ENCODE measurements around the gene ACBD4. TPM values are rescaled to one million over a fixed set of nuclear protein-coding genes. Genes with fewer than 3 reads are reported as not detected.

The ACBD4 gene
- total RNA-seq, 2 donors from 2014 or later = 13.0 to 16.6 TPM

DNA sequence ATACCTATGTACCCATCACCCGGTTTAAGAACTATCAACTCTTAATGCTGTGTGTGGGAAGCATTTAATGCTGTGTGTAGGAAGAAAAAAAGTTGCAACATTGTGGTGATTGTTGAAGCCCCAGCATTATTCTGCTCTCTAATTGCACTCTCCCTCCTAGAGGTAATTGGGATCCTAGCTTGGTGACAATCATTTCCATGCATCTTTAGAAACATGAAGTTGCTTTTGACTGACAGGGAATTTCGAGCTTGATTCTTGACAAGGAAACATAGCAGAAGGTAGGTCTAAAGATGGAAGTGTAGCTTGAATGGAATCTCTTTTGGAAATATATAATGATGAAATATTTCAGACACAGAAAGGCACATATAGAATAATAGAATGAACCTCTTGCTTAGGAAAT is 53.5 kb downstream of the ACBD4 start:
- Histone ChIP-seq H3K9ac (ENCODE audit: low read depth in 2 of 2, low read length in 2 of 2) (no peak overlapping the region), H3K9me3 (no peaks in the 10 kb centered on the region), H3K4me1 (no peaks in the 10 kb centered on the region), H3K27ac (no peak overlapping the region), H3K27me3 (no peaks in the 10 kb centered on the region), H3K36me3 (no peaks in the 10 kb centered on the region), H3K4me3 (no peak overlapping the region)
- intact Hi-C loops (cut with DNase I) = no loop called here
- TF ChIP-seq, protein P1, sequence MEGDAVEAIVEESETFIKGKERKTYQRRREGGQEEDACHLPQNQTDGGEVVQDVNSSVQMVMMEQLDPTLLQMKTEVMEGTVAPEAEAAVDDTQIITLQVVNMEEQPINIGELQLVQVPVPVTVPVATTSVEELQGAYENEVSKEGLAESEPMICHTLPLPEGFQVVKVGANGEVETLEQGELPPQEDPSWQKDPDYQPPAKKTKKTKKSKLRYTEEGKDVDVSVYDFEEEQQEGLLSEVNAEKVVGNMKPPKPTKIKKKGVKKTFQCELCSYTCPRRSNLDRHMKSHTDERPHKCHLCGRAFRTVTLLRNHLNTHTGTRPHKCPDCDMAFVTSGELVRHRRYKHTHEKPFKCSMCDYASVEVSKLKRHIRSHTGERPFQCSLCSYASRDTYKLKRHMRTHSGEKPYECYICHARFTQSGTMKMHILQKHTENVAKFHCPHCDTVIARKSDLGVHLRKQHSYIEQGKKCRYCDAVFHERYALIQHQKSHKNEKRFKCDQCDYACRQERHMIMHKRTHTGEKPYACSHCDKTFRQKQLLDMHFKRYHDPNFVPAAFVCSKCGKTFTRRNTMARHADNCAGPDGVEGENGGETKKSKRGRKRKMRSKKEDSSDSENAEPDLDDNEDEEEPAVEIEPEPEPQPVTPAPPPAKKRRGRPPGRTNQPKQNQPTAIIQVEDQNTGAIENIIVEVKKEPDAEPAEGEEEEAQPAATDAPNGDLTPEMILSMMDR (IDR thresholded peaks at IDR 0.05) = no peak
- no peak for DNase-seq

DNA sequence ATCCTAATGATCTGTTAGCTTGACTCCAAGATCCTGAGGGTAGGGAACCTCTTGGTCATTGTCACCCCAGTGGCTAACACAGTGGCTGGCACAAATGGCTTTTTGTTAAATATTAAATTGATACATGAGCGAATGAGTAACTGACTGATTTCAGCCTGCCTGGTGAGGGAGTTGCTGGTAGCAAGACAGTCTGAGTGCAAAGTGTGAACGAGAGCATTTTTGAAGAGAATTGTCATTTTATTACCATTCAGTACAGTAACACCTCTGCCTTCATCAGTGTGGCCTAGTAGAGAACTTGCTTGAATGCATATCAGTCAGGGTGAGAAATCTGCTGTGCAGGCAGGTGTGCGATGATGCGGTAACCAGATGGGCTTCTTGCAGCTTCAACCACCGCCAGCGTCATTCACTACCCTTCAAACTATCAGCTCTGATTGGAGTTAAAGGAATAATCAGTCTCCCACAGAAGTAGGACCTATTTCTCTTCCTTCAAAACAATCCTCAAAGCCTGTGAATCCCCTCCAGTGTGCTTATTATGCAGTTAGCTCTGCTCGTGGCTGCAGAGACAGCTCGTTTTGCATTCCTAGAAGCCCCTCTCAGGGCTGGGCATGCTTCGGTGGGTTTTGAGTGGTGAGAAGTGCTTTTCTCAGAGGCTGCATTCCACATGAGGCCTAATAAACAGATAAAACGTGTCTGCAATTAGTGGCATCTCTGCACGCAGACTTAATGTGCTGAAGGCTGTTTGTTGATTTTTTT is 55.2 kb downstream of the ACBD4 start:
- no peak for DNase-seq
- no peaks in the 10 kb centered on the region for H3K9me3 ChIP-seq
- no peak overlapping the region for H3K4me3 ChIP-seq
- intact Hi-C loops (cut with DNase I) = no loop called here
- H3K27me3 ChIP-seq = no peaks in the 10 kb centered on the region
- TF ChIP-seq, protein P1 (IDR thresholded peaks at IDR 0.05) = no peak
- no peaks in the 10 kb centered on the region for H3K4me1 ChIP-seq
- no peaks in the 10 kb centered on the region for H3K36me3 ChIP-seq
- no peak overlapping the region for H3K27ac ChIP-seq
- H3K9ac ChIP-seq (ENCODE audit: low read depth in 2 of 2, low read length in 2 of 2) = no peak overlapping the region

Small RNAs within 50 kb of the gene (microRNA-seq; reads per million reads assigned to microRNA genes)
- gene MIR6784 = not detected

Other genes with a start within 250 kb of the ACBD4 start
- 100 to 1,000 TPM in 1 of 2 donors, 10 to 100 TPM in 1; 74.8 to 109 TPM for gene EFTUD2, start 236.2 kb upstream of the ACBD4 start, total RNA-seq
- under 1 TPM in 1 of 2 donors, not detected in 1; 0.20 TPM for gene GFAP, start 220.2 kb upstream of the ACBD4 start, total RNA-seq
- gene KIF18B, start 187.9 kb upstream of the ACBD4 start, total RNA-seq = 10 to 100 TPM in 1 of 2 donors, 1 to 10 TPM in 1; 5.7 to 45.5 TPM
- 1 to 10 TPM; 1.2 to 1.9 TPM for gene C1QL1, start 167.4 kb upstream of the ACBD4 start, total RNA-seq
- 10 to 100 TPM; 20.2 to 46.8 TPM for gene DCAKD, start 84.1 kb upstream of the ACBD4 start, total RNA-seq
- gene NMT1, start 74.4 kb upstream of the ACBD4 start, total RNA-seq = 100 to 1,000 TPM in 1 of 2 donors, 10 to 100 TPM in 1; 68.0 to 127 TPM
- 100 to 1,000 TPM; 300 to 312 TPM for gene PLCD3, start 3.2 kb upstream of the ACBD4 start, total RNA-seq
- gene HEXIM1, start 12.8 kb downstream of the ACBD4 start, total RNA-seq = 10 to 100 TPM; 37.0 to 38.4 TPM
- gene HEXIM2, start 26.2 kb downstream of the ACBD4 start, total RNA-seq = 1 to 10 TPM; 7.2 to 8.1 TPM
- 1 to 10 TPM; 6.8 to 8.4 TPM for gene FMNL1, start 86.2 kb downstream of the ACBD4 start, total RNA-seq
- gene SPATA32, start 126.4 kb downstream of the ACBD4 start, total RNA-seq = not detected
- gene MAP3K14, start 181.3 kb downstream of the ACBD4 start, total RNA-seq = 10 to 100 TPM; 11.1 to 15.0 TPM